ENCODE data around the gene TRIM22. TPM values are rescaled to one million over a fixed set of nuclear protein-coding genes. Genes with fewer than 3 reads are reported as not detected.
"Not testable (repeated sequence)": the region's sequence is repeated elsewhere in the genome, so short reads cannot be mapped to it uniquely, and the experiment has no call there.

The TRIM22 gene
- total and polyA plus RNA-seq, 2 donors: 33.3 to 49.1 TPM

GRCh38 chr11:5698281-5698680, 8.7 kb downstream of the TRIM22 start:
- Histone ChIP-seq H3K4me3 (ENCODE audit: low read depth, low read length) (no peak overlapping the region), H3K27ac (ENCODE audit: low read depth) (no peak overlapping the region), H3K36me3 (ENCODE audit: insufficient read depth) (no peaks in the 10 kb centered on the region), H3K4me1 (ENCODE audit: insufficient read depth) (no peaks in the 10 kb centered on the region)
- 91% methylated on average over 7 of the region's 7 CpGs for WGBS
- no peak for DNase-seq (ENCODE audit: extremely low spot score)

GRCh38 chr11:5700421-5701054, 10.9 kb downstream of the TRIM22 start:
- no peak for DNase-seq (ENCODE audit: extremely low spot score)
- Histone ChIP-seq H3K27ac (ENCODE audit: low read depth) (no peak overlapping the region), H3K4me3 (ENCODE audit: low read depth, low read length) (no peak overlapping the region), H3K4me1 (ENCODE audit: insufficient read depth) (no peaks in the 10 kb centered on the region), H3K36me3 (ENCODE audit: insufficient read depth) (no peaks in the 10 kb centered on the region)
- 88% methylated on average over 10 of the region's 10 CpGs for WGBS

GRCh38 chr11:5701055-5701577, 11.5 kb downstream of the TRIM22 start:
- Histone ChIP-seq H3K4me1 (ENCODE audit: insufficient read depth) (no peaks in the 10 kb centered on the region), H3K4me3 (ENCODE audit: low read depth, low read length) (no peak overlapping the region), H3K36me3 (ENCODE audit: insufficient read depth) (no peaks in the 10 kb centered on the region), H3K27ac (ENCODE audit: low read depth) (no peak overlapping the region)
- no peak for DNase-seq (ENCODE audit: extremely low spot score)
- WGBS: 60% methylated on average over 3 of the region's 3 CpGs

GRCh38 chr11:5703741-5704536, 14.3 kb downstream of the TRIM22 start:
- DNase-seq (ENCODE audit: extremely low spot score): no peak
- H3K4me1 ChIP-seq (ENCODE audit: insufficient read depth): no peaks in the 10 kb centered on the region
- peaks cover 4% of the 10 kb centered on the region for H3K36me3 ChIP-seq (ENCODE audit: insufficient read depth)
- no peak overlapping the region for H3K27ac ChIP-seq (ENCODE audit: low read depth)
- WGBS: 92% methylated on average over 2 of the region's 2 CpGs
- no peak overlapping the region for H3K4me3 ChIP-seq (ENCODE audit: low read depth, low read length)

- Histone ChIP-seq H3K27ac (ENCODE audit: low read depth) (no peak overlapping the region), H3K4me3 (ENCODE audit: low read depth, low read length) (no peak overlapping the region), H3K36me3 (ENCODE audit: insufficient read depth) (peaks cover 4% of the 10 kb centered on the region), H3K4me1 (ENCODE audit: insufficient read depth) (no peaks in the 10 kb centered on the region)
- DNase-seq (ENCODE audit: extremely low spot score): no peak
- 81% methylated on average over 4 of the region's 4 CpGs for WGBS
Observed at GRCh38 chr11:5705688-5706087, 16.1 kb downstream of the TRIM22 start.

GRCh38 chr11:5712507-5712906, 22.9 kb downstream of the TRIM22 start:
- Histone ChIP-seq H3K4me1 (ENCODE audit: insufficient read depth) (no peaks in the 10 kb centered on the region), H3K36me3 (ENCODE audit: insufficient read depth) (peaks cover 4% of the 10 kb centered on the region), H3K4me3 (ENCODE audit: low read depth, low read length) (no peak overlapping the region), H3K27ac (ENCODE audit: low read depth) (no peak overlapping the region)
- WGBS: 77% methylated on average over 1 of the region's 1 CpG
- DNase-seq (ENCODE audit: extremely low spot score): no peak

- Histone ChIP-seq H3K36me3 (ENCODE audit: insufficient read depth) (no peaks in the 10 kb centered on the region), H3K4me3 (ENCODE audit: low read depth, low read length) (no peak overlapping the region), H3K27ac (ENCODE audit: low read depth) (no peak overlapping the region), H3K4me1 (ENCODE audit: insufficient read depth) (no peaks in the 10 kb centered on the region)
- 62% methylated on average over 5 of the region's 5 CpGs for WGBS
- no peak for DNase-seq (ENCODE audit: extremely low spot score)
Observed at GRCh38 chr11:5713695-5714094, 24.1 kb downstream of the TRIM22 start.

- 63% methylated on average over 1 of the region's 1 CpG for WGBS
- DNase-seq (ENCODE audit: extremely low spot score); H3K36me3 ChIP-seq (ENCODE audit: insufficient read depth); H3K4me3 ChIP-seq (ENCODE audit: low read depth, low read length); H3K4me1 ChIP-seq (ENCODE audit: insufficient read depth); H3K27ac ChIP-seq (ENCODE audit: low read depth): not testable (repeated sequence)
Observed at GRCh38 chr11:5716518-5716917, 26.9 kb downstream of the TRIM22 start.

GRCh38 chr11:5719703-5720495, 30.3 kb downstream of the TRIM22 start:
- Histone ChIP-seq H3K4me1 (ENCODE audit: insufficient read depth) (no peaks in the 10 kb centered on the region), H3K4me3 (ENCODE audit: low read depth, low read length) (no peak overlapping the region), H3K36me3 (ENCODE audit: insufficient read depth) (no peaks in the 10 kb centered on the region), H3K27ac (ENCODE audit: low read depth) (no peak overlapping the region)
- WGBS: 94% methylated on average over 3 of the region's 3 CpGs
- DNase-seq (ENCODE audit: extremely low spot score): no peak

- no peak overlapping the region for H3K4me3 ChIP-seq (ENCODE audit: low read depth, low read length)
- H3K4me1 ChIP-seq (ENCODE audit: insufficient read depth): no peaks in the 10 kb centered on the region
- no peaks in the 10 kb centered on the region for H3K36me3 ChIP-seq (ENCODE audit: insufficient read depth)
- no peak for DNase-seq (ENCODE audit: extremely low spot score)
- no peak overlapping the region for H3K27ac ChIP-seq (ENCODE audit: low read depth)
- 64% methylated on average over 2 of the region's 2 CpGs for WGBS
Observed at GRCh38 chr11:5722622-5723021, 33.0 kb downstream of the TRIM22 start.

- whole genome bisulfite sequencing: 94% methylated on average over 1 of the region's 1 CpG
- Histone ChIP-seq H3K27ac (ENCODE audit: low read depth) (no peak overlapping the region), H3K4me3 (ENCODE audit: low read depth, low read length) (no peak overlapping the region), H3K4me1 (ENCODE audit: insufficient read depth) (no peaks in the 10 kb centered on the region), H3K36me3 (ENCODE audit: insufficient read depth) (no peaks in the 10 kb centered on the region)
- DNase-seq (ENCODE audit: extremely low spot score): no peak
Observed at GRCh38 chr11:5726351-5726750, 36.8 kb downstream of the TRIM22 start.

- WGBS: 76% methylated on average over 1 of the region's 1 CpG
- no peak for DNase-seq (ENCODE audit: extremely low spot score)
- Histone ChIP-seq H3K36me3 (ENCODE audit: insufficient read depth) (no peaks in the 10 kb centered on the region), H3K4me3 (ENCODE audit: low read depth, low read length) (no peak overlapping the region), H3K27ac (ENCODE audit: low read depth) (no peak overlapping the region), H3K4me1 (ENCODE audit: insufficient read depth) (no peaks in the 10 kb centered on the region)
Observed at GRCh38 chr11:5727691-5728090, 38.1 kb downstream of the TRIM22 start.

GRCh38 chr11:5736396-5736795, 46.8 kb downstream of the TRIM22 start, which contains the start of gene OR56B1:
TSS of gene OR56B1 (plus strand) at chr11:5736448. CDS start at chr11:5736517, 69 bp downstream.
- 79% methylated on average over 1 of the region's 1 CpG for WGBS
- no peaks in the 10 kb centered on the region for H3K36me3 ChIP-seq (ENCODE audit: insufficient read depth)
- DNase-seq (ENCODE audit: extremely low spot score): no peak
- H3K4me1 ChIP-seq (ENCODE audit: insufficient read depth): no peaks in the 10 kb centered on the region
- no peak within 1 kb of the TSS for H3K4me3 ChIP-seq (ENCODE audit: low read depth, low read length)
- no peak within 1 kb of the TSS for H3K27ac ChIP-seq (ENCODE audit: low read depth)
